GM18517 (cell line): ENCODE results near the gene SPEM3.

Source experiments
- ATAC-seq: cut with Tn5 transposase; IDR thresholded peaks from one replicate; pipeline ENCODE4 v1.9.1; 2021; ENCODE audit warnings: mild to moderate bottlenecking, moderate library complexity; ENCODE audit not compliant: unreplicated experiment

Gene SPEM3

DNA sequence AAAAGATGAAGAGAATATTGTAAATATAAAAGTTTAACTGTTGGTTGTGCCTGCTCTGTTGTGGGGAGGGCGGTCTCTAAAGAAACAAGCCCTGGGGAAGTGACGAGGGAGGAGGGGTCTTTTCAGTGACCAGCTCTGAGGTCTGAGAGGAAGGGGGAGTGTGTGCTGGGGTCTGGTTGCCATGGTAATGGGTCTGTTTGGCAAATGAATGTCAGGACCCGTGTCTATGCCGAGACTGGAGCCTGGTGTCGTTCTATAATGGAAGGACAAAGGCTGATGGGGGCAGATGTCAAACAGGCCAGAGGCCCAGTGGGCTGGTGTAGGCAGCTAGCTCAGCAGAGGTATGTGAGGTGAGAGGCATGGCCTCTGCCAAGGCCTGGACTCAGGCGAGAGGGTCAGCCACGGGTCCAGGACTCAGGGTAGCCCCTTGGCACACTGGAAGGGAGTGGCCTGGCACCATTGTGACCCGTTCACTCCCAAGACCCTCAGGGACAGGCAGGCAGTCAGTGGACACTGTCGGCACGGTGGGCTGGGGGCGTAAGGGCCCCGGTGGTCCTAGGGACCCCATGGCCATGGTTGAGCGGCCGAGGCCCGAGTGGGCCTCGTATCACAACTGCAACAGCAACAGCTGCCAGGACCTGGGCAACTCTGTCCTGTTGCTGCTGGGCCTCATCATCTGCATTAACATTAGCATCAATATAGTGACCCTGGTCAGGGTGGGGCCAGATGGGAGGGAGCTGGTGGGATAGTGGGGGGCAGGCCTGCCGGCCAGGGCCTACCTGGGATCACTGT, 8.6 kb upstream of the SPEM3 start, which contains the start of gene SPEM1:
TSS of gene SPEM1 (plus strand) at position 506 of the 792 bp plus-strand sequence. CDS start at position 567, 61 bp downstream.
- no peak for ATAC-seq

DNA sequence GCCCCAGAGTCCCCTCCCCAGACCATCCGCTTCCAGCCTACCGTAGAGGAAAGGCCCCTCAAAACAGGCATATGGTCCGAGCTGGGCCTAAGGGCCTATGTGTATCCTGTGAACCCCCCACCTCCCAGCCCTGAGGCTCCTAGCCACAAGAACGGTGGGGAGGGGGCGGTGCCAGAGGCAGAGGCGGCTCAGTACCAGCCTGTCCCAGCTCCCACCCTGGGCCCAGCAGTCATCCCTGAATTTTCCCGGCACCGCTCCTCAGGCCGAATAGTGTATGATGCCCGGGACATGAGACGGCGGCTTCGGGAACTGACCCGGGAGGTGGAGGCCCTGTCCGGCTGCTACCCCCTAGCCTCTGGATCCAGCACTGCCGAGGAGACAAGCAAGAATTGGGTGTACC, 7.5 kb upstream of the SPEM3 start:
- no peak for ATAC-seq

DNA sequence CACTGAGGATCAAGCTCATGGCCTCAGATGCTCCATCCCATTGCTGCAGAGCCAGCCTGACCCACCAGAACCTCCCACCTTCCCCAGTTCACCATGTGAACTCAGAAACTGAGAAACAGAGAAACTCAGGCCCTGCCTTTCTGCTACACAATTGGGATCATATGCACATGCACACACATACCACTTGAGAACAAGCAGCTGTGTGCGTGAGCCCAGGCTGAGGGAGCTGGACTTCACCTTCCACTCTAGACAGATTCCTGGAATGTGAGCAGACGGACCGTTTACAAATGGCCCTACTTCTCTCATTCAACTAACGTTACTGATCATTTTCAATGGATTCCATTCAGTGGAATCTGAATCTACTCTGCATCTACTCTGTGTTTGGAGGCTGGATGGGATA, 5.0 kb upstream of the SPEM3 start:
- ATAC-seq, result no peak

DNA sequence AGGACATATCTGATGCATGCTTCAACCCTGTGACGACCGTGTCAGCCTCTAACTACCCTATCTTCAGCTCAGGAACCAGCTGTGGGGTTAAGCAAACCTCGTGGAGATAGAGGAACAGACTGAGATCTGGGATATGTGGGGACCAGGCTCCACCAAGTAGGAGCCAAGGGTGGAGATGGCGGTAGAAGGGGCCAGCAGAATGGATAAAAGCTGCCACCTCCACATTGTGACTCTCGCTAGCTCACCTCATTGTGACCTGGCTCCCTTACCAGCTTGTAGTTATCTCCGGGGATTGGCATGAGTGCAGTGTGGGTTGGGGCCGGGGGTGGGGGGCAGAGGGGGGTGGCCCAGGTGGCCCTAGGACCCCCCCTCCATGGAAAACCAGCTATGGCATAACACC, 3.3 kb upstream of the SPEM3 start, which contains the start of gene SPEM2:
TSS of gene SPEM2 (plus strand) at position 301 of the 400 bp plus-strand sequence. CDS start at position 374, 73 bp downstream.
- no peak for ATAC-seq

DNA sequence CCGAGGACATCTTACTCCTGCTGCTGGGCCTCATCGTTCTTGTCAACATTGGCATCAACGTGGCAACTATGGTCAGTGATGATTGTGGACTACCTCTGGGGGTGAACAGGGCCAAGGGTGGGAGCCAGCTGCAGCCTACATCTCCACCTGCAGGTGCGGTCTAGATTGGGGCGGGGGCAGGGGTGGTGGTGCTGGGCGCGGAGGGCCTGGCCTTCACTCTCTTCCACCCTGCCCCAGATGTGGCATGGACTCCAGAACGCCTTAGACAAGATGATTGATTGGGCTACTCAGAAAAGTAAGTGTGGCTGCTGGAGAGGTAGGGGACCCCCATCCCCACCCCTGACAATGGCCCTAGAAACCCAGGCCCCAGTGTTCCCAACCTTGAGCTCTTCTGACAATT, 2.9 kb upstream of the SPEM3 start:
- no peak for ATAC-seq

DNA sequence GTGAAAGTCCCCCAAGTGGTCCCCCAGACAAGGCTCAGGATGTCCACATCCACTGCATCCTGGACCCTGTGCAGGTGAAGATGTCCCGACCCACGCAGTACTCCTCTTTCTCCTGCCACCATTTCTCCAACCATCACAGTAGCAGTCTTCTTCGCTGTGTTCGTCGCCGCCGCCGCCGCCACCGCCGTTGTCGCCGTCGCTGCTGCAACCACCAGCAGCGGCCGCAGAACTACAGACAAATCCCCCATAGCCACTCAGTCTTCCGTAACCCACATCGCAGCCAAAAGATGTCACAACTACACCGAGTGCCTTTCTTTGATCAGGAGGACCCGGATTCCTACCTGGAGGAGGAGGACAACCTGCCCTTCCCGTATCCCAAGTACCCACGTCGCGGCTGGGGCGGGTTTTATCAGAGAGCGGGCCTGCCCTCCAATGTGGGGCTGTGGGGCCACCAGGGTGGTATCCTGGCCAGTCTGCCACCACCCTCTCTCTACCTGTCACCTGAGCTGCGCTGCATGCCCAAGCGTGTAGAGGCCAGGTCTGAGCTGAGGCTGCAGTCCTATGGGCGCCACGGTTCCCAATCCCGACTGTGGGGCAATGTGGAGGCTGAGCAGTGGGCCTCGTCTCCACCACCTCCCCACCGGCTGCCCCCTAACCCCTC, 2.3 kb upstream of the SPEM3 start:
- no peak for ATAC-seq

DNA sequence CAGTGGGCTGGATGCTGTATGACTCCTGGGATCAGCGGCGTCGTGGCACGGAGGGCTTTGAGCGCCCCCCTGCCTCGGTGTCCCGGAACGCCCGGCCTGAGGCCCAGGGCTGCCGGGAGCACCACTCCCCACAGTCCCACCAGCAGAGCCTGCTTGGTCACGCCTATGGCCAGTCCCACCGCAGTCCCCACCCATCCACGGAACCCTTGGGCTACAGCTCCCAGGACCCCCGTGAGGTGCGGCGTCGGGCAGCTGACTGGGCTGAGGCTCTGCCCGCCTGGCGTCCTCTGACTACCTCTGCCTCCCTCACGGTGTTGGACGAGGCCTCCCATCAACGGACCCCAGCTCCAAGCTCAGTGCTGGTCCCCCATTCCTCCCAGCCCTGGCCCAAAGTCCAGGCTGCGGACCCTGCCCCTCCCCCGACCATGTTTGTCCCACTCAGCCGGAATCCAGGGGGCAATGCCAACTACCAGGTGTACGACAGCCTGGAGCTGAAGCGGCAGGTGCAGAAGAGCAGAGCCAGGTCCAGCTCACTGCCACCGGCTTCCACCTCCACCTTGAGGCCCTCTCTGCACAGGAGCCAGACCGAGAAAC, 1.7 kb upstream of the SPEM3 start:
- ATAC-seq, result no peak

DNA sequence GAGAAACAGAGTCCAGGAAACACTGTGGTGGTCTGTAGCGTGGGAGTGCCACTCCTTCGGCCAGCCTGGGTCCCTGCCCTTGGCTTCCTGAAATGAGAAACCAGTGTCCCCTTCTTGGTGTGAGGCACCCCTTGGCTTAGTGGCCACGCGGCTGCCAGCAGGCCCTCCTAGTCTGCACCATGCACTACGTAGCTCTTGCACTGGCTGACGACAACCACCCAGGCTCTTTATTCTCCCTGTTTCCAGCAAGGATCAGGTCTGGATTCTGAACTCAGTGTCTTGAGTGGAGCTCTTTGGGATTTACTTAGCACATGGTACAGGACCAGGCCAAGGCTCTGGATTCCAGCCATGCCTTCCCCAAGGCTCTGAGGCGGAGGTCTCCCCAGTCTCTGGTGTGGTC, 1.1 kb upstream of the SPEM3 start:
- ATAC-seq, result no peak

DNA sequence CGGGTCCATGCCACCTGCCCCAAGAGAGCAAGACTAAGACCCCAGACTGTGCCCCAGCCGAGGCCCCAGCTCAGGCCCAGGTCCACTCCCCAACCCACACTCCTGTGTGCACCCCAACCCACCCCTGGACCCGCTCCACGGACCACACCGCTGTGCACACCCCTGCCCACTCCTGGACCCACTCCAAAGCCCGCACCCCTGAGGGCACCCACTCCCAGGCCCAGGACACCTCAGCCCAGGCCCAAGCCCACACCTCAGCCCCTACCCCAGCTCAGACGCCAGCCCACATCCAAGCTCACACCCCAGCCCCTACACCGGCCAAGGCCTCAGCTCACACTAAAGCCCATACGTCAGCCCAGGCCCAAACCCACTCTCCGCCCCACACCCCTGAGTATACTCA, 1.1 kb downstream of the SPEM3 start:
- no peak for ATAC-seq

DNA sequence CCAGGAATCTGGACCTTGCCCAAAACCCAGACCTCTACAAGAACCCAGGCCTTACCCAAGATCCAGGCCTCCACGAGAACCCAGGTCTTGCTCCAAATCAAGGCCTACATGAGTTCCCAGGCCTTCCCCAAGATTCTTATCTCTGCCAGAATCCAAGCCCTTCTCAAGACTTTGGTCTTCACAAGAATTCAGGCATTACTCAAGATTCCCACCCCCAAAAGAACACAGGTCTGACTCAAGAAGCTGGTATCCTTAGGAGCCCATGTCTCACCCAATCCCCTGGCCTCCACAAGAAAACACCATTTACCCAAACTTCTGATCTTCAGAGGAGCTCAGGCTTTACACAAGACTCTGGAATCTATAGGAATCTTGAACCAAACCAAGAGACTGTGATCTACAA, 2.6 kb downstream of the SPEM3 start:
- no peak for ATAC-seq

DNA sequence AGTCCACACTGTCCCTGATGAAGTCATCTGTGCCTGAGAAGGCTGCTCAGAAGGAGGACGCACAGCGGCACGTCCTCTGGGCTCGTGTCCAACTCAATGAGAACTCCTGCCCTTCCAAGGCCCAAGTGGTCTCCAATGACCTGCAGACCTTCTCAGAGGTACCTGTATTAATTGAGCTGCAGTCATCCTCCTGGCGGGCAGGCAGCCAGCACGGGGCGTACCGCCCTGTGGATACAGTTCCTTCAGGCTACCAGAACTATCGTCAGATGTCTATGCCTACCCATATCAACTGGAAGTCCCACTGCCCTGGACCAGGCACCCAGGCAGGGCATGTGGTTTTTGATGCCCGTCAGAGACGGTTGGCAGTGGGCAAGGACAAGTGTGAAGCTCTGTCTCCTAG, 3.6 kb downstream of the SPEM3 start:
- ATAC-seq, result no peak

DNA sequence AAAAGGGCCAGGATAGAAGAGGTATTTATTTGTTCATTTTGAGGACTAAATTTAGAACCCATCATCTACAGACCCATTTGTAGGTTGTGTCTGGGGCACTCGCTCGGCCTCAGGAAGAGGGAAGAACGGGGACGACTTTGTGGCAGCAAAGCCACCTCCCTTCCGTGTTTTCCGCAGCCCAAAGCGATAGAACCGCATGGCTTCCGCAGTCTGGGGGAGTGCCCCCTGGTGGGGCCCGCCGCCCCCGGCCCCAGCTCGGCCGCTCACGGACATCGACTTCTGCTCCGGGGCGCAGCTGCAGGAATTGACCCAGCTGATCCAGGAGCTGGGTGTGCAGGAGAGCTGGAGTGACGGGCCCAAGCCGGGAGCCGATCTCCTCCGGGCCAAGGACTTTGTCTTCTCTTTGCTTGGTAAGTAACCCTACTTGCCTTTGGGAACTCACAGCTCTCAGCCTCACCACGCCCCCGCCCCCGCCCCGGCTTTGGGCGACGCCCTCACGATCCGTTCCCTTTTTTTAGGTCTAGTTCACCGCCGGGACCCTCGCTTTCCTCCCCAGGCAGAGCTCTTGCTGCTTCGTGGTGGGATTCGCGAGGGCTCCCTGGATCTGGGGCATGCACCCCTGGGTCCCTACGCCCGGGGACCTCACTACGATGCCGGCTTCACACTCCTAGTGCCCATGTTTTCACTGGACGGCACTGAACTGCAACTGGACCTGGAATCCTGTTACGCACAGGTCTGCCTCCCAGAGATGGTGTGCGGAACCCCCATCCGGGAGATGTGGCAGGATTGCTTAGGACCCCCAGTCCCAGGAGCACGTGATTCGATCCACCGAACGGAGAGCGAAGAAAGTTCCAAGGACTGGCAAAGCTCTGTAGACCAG, 7.3 kb downstream of the SPEM3 start:
- no peak for ATAC-seq

DNA sequence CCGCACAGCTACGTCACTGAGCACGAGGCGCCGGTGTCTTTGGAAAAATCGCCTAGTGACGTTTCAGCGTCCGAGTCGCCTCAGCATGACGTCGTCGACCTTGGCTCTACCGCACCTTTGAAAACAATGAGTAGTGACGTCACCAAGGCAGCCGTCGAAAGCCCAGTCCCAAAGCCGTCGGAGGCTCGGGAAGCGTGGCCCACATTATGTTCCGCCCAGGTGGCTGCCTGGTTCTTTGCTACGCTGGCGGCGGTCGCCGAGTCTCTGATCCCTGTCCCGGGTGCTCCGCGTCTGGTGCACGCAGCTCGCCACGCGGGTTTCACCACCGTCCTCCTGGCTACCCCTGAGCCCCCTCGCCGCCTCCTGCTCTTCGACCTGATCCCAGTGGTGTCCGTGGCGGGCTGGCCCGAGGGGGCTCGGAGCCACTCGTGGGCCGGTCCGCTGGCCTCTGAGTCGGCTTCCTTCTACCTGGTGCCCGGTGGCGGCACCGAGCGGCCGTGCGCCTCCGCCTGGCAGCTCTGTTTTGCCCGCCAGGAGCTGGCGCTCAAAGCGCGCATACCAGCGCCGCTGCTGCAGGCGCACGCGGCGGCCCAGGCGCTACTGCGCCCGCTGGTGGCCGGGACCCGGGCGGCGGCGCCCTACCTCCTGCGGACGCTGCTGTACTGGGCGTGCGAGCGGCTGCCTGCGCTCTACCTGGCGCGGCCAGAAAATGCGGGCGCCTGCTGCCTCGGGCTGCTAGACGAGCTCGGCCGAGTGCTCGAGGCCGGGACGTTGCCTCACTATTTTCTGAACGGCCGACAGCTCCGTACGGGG, 8.1 kb downstream of the SPEM3 start:
- ATAC-seq, result no peak

DNA sequence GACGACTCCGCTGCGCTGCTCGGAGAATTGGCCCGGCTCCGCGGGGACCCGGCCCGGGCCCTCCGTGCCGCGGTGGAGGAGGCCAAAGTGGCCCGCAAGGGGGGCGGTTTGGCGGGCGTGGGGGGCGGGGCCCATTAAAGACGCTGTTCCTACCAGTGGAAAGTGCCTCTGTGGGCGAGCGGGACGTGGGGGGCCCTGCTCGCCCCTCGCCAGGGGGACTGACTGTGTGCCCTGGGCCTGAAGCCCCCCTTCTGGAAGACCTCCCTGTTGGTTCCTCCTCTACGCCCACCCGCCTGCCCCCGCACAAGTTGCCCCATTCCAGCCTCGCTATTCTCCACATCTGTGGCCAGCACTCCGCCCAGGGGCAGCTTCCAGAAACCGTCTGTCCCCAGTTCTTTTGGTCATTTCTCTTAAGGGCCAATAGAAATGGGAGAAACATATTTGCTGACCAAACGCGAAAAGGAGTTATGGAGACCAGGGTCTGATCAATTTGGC, 8.8 kb downstream of the SPEM3 start:
- ATAC-seq, result no peak

DNA sequence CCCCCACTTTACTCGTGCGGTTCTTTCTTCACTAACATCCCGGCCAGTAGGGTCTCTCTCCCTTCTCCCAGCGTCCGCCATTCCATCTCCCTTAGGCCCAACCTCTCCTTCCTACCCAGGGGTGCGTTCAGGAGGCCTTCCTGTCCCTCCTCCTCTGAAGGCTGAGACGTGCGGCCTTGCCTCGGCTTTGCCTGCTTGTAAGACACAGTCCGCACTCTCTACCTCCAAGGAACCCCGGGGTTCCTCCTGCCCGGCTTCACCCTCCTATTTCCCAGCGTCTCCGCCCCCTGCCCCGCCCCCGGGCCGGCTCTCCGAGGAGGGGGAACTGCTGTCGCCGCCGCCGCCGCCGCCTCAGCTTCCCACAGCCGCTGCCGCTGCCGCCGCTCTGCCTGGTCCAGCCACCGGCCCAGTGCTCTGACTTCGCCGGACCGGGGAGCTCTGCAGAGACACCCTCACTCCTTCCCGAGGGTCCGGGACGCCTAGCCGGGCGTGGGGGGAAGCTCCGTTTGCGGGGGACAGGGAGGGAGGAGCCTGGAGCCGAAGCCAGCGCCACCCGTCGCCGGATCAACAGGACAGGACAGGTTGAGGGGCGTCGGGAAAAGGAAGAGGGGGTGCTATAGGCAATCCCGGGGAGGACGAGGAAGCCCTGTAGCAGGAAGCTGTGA, 9.4 kb downstream of the SPEM3 start:
- no peak for ATAC-seq

DNA sequence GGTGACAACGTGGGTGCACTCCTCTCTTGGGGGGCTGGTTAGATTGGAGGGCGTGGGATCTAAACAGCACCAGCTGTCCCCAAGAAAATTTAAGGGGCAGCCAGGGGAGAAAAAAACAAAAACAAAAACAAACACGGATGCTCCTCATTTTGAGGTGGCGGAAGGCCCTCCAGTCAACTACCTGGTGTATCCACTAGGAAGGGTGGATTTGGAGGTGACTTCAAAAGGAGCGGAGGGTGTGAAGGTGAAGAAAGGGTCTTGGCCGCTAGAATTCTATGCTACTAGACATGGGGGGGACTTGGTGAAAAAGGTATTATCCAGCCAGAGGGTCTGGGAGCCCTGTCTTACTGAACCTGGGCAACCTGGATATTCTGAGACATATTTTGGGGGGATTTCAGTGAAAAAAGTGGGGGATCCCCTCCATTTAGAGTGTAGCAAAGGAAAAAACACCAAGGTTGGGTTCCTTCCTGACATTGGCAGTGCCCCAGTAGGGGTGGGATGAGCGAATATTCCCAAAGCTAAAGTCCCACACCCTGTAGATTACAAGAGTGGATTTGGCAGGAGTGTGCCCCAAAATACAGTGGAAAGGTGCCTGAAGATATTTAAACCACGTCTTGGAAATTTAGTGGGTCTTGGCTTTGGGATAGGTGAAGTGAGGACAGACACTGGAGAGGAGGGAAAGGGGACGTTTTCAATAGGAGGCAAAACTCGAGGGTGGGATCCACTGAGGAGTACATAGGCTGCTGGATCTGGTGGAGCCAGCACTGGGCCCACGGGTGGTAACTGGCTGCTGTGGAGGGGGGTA, 10.2 kb downstream of the SPEM3 start:
- no peak for ATAC-seq

DNA sequence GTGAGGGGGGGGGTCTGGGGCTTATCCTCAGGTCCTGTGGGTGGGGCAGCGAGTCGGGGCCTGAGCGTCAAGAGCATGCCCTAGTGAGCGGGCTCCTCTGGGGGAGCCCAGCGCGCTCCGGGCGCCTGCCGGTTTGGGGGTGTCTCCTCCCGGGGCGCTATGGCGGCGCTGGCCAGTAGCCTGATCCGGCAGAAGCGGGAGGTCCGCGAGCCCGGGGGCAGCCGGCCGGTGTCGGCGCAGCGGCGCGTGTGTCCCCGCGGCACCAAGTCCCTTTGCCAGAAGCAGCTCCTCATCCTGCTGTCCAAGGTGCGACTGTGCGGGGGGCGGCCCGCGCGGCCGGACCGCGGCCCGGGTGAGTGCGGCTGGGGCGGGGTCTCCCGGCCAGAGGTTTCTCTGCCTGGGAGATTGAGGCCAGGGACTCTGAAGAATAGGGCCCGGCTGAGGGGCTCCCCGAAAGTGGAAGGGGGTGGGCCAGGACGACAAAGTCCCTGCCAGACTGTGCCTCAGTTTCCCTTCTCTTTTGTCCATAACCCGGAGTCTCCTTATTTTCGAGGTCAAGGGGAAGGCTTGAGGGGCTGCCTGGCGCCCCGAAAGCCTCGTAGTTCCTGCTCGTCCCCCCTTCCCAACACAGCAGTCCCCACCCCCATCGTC, 10.9 kb downstream of the SPEM3 start, which contains the start of gene FGF11:
TSS of gene FGF11 (plus strand) at position 51 of the 651 bp plus-strand sequence. CDS start at position 160, 109 bp downstream.
- ATAC-seq, result no peak
